HL-60/S4 (cell line): ENCODE measurements around the gene SLC26A11.
"Not testable (repeated sequence)": the region's sequence is repeated elsewhere in the genome, so short reads cannot be mapped to it uniquely, and the experiment has no call there.

ENCODE experiments used
- in situ Hi-C: fragments of 300-500 bp; cut with MboI; formaldehyde crosslinking; loops from 2 replicates; pipeline ENCODE4 v1.14.3; 2022; ENCODE audit warnings: low sequenced_read_pairs

SLC26A11 gene

DNA sequence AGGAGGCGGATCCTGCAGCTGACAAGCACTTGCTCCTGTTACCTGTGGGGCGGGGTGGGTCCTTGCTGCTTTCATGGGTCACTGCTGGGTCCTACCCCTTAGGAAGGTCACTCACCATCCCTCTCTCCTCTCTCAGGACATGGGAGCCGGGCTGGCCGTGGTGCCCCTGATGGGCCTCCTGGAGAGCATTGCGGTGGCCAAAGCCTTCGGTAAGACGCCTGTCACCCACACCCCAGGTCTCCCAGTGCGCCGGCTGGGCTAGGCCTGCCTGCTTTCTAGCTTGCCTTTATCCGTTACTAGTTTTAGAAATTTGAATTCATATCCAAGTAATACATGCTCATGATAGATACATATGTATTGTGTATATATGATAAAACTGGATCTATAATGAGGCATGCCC, 17.2 kb downstream of the SLC26A11 start:
- in situ Hi-C loops: no loop called here

DNA sequence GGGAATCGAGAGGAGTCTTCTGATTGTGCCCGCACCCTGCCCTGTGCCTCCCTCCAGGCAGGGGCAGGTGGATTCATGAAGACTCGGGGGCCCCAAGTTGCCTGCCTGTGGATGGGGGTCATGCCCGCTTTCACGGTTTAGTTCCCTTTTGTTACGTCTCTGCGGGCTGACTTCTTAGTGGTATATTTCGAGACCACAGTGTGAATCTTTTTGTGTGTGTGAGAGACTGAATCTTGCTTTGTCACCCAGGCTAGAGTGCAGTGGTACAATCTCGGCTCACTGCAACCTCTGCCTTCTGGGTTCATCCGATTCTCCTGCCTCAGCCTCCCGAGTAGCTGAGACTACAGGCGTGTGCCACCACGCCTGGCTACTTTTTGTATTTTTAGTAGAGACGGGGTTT, 22.3 kb downstream of the SLC26A11 start:
- in situ Hi-C loops: no loop called here

DNA sequence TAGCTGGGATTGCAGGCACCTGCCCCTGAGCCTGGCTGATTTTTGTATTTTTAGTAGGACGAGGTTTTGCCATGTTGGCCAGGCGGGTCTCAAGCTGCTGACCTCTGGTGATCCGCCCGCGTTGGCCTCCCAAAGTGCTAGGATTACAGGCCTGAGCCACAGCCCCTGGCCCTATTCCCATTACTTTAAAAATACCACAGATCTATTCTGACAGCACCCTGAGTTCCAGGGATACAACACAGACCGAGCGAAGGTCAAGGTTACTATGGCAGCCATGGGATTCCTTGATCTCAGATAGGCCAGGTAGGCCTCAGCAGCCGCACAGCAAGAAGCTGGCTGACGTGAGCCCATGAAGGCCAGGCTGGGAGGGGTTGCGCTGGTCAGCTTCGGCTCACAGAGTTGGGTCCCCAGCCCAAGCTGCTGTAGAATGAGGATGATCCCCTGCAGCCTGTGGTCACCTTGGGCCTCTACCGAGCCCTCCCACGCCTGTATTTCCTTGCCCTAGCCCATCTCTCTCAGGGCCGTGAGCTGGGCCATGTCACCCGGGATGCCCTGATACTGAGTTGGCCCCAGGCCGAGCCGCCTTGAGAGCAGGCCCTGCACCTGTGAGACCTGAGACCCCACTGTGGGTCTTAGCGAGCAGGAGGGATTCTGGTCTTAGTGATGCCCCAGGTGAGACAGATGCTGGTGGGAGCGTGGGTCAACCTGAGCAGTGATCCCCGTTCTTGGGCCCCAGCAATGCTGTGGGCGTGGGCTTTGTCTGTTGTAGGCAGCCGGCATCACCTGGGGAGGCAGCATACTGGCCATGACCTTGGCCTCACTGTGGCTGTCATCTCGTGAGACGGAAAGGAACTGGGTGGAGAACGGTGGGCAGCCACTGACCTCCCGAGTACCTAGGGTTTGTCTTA, 23.6 kb downstream of the SLC26A11 start:
- in situ Hi-C loops: no loop called here

DNA sequence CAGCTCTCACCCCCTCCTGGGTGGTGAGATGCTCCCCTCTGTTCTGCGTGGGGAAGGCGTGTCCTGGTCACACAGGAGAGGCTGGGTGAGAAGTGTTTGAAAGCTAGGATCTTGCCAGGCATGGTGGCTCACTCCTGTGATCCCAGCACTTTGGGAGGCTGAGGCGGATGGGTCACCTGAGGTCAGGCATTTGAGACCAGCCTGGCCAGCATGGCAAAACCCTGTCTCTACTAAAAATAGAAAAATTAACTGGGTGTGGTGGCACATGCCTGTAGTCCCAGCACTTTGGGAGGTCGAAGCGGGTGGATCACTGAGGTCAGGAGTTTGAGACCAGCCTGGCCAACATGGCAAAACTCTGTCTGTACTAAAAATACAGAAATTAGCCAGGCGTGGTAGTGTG, 24.2 kb downstream of the SLC26A11 start:
- in situ Hi-C loops: not testable (repeated sequence)

DNA sequence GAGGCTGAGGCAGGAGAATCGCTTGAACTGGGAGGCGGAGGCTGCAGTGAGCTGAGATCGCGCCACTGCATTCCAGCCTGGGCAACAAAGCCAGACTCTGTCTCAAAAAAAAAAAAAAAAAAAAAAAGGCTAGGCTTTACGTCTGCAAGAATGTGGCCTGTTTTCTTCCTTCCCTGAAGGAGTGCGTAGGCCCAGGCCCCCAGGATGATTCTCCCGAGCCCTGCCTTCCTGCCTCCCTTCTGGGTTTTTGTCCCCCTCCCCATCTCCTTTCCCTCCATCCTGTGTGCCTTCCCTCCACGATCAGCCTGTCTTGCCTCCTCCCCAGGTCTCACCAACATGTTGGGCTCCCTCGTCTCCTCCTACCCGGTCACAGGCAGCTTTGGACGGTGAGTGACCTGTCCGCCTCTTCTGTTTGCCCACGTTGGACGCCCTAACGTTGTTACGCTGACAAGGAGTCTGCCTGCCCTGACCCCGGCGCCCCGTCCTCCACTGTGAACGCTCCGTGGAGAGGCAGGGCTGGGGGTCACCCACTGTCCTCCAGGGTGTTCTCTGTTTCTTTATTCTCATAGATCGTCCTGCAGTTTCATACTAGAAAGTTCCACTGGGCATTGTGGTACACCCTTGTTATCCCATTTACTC, 24.8 kb downstream of the SLC26A11 start:
- in situ Hi-C loops: no loop called here

DNA sequence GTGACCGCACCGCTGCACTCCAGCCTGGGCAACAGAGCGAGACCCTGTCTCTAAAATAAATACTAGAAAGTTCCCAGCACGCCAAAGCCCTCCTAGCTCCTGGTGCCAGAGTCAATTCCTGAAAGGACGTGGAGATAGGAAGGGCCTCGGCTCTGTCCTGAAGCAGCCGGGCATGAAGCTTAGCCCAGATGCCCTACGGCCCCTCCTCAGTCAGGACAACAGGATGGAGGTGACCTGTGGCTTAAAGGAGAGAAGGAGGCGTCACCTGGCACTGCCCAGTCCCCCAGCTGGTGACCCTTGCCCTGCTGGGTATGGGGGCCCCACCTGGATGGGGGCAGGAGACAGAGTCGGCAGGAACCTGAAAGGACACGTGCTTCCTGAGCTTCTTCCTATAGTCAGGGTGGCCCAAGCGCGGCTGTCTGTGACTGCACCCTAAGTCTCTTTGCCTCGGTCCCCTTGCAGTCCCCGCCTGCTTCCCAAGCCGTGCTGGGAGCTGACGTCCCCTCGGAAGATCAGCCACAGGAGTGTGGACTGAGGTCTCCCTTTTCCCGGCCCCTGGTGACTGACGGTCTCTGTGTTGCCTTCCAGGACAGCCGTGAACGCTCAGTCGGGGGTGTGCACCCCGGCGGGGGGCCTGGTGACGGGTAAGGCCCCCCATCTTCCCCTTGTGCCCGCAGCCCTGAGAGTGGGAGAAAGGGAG, 25.5 kb downstream of the SLC26A11 start:
- in situ Hi-C loops: no loop called here

DNA sequence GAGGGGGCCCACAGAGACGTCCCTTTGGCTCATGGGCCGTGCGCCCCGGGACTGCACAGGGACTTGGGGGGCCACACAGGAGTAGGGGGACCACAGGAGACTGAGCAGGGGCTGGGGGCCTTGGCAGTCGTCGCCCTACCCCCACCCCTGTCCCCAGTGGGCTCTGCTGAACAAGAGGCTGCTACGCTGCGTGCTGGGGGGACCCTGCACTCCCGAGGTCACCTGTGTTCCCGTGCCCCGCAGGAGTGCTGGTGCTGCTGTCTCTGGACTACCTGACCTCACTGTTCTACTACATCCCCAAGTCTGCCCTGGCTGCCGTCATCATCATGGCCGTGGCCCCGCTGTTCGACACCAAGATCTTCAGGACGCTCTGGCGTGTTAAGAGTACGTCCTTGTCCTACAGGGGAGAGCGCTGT, 26.0 kb downstream of the SLC26A11 start:
- in situ Hi-C loops: no loop called here

DNA sequence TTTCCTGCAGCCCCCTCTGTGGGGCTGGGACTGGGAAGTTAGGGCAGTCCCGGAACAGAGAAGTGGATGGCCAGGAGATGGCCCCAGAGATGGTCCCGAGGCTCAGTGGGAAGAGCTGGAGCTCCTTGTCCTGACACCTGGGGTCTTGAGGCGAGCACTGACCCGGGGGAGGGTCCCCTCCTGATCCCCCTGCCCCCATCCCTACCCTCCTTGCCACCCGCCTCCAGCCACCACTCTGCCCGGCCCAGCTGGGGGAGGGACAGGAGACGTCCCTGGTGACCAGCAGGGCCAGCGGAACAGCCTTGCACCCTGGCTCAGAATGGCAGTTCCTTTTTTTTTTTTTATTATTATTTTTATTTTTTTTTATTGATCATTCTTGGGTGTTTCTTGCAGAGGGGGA, 26.5 kb downstream of the SLC26A11 start:
- in situ Hi-C loops: no loop called here

DNA sequence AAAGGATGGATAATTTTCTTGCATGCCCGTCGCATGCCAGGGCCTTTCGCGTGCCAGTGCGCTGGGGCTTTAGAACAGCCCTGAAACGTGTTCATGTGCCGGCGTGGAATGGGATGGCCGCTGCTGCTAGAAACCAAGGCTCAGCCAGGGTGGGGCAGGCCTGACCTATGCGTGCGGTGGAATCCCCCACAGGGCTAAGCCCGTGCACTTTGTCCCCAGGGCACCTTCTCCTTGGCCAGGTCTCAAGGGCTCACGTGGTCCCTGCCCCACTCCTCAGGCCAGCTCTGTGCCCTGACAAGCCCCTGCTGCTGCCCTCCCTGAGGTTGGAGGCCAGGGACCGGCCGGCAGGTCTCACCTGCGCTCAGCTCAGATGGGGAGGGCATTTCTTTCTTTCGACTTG, 27.3 kb downstream of the SLC26A11 start:
- in situ Hi-C loops: no loop called here

DNA sequence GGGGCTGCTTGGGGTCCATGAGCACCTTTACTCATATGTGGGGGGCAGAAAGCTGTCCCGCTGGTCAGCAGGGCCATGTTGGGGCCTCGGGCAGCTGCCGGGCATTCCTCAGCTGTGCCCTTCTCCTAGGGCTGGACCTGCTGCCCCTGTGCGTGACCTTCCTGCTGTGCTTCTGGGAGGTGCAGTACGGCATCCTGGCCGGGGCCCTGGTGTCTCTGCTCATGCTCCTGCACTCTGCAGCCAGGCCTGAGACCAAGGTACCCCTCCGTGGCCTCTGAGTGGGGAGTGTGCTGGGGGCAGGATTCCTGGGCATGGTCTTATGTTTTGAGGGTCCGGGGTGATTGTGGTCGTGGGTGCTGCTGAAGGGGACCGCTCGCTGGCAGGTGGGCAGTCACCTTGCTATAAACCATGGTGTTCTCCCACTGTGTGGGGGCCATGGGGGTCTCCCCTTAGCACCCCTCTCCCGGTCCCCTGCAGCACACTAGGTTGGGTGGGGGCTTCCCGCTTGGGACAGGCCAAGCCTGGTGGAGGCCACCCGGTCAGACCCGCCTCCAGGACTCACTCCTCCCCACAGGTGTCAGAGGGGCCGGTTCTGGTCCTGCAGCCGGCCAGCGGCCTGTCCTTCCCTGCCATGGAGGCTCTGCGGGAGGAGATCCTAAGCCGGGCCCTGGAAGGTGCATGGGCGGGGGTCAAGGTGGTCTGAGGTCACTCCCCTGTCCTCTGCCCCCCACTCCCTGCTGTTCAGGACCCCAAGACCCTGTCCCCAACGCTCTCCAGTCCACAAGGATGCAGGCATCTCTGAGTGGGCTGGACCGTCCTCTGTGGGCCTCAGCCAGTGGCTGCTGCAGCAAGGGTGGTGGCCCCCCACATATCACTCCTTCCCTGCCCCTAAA, 28.0 kb downstream of the SLC26A11 start:
- in situ Hi-C loops: no loop called here

DNA sequence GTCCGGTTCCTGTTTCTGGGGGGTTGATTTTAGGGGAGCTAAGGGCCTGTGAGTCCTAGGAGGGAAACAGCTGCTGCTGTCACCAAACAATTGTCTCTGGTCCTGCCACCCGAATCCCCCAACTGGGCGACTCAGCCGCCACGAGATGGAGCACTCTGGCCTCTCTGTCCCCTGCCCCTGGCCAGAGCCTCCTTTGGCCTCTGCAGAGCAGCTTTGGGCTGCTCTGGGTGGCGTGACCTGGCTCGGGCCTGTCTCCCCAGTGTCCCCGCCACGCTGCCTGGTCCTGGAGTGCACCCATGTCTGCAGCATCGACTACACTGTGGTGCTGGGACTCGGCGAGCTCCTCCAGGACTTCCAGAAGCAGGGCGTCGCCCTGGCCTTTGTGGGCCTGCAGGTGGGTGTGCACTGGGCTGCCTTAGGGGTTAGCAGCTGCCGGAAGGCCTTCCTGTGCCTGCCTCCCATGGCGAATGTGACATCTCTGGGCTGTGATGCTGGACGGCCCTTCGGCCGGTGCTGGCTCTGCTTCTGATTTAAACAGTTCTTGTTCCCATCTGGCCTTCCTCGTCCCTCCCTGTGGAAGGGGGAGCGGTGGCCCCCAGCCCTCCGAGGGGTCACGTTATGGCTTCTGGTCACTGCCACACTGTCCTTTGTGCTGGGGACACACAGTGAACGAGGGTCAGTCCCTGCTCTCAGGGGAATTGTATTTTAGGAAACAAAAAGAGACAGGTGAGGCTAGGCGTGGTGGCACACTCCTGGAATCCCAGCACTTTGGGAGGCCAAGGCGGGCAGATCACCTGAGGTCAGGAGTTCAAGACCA, 28.9 kb downstream of the SLC26A11 start:
- in situ Hi-C loops: no loop called here

DNA sequence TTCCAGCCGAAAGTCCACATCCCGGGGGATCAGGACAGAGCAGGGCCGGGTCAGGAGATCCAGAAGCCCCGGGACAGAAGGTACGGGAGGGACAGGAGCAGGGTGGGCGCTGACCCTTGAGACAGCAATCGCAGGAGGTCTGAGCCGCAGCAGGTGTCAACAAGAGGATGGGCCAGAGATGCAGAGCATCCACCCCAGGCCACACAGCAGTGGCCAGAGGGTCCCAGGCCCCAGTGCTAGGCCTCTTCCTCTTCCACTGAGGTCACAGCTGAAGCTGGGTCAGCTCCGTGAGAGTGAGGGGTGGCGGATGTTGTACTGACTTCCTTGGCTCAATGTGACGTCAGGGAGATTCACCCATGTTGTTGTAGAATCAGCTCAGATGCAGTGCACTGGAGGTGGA, 31.7 kb downstream of the SLC26A11 start:
- in situ Hi-C loops: no loop called here

DNA sequence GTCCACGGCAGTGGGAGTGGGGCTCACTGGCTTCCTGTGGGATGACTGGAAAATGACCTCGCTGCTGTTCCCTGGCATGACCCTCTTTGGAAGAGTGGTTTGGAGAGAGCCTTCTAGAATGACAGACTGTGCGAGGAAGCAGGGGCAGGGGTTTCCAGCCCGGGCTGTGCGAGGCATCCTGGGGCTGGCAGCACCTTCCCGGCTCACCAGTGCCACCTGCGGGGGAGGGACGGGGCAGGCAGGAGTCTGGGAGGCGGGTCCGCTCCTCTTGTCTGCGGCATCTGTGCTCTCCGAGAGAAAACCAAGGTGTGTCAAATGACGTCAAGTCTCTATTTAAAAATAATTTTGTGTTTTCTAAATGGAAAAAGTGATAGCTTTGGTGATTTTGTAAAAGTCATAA, 32.6 kb downstream of the SLC26A11 start:
- in situ Hi-C loops: no loop called here

DNA sequence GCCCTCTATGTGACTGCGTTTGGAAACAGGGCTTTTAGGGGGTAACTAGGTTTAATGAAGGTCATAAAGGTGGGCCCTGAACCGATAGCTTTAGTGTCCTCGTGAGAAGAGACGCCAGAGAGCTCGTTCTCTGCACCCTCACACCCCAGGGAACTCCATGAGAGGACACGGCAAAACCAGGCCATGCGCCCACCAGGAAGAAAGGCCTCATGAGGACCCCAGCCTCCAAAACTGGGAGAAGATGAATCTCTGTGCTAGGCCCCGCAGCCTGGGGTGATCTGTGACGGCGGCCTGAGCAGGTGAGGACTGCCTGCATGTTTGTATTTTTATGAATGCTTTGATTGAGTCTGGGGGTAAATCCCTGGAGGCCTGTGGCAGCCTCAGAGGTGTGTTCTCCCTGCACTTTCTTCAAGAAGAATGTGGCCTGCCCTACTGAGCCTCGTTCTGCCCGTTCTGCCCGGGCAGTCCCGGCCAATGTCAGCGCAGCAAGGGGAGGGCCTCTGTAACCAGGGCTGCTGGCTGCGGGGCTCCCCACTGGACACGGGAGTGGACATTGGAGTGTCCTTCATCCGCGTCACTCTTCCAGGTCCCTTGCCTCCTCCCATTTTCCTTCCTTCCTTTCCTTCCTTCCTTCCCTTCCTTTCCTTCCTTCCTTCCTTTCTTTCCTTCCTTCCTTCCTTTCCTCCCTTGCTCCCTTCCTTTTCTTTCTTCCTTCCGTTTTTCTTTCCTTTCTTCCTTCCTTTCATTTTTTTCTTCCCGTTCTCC, 33.6 kb downstream of the SLC26A11 start:
- in situ Hi-C loops: no loop called here

DNA sequence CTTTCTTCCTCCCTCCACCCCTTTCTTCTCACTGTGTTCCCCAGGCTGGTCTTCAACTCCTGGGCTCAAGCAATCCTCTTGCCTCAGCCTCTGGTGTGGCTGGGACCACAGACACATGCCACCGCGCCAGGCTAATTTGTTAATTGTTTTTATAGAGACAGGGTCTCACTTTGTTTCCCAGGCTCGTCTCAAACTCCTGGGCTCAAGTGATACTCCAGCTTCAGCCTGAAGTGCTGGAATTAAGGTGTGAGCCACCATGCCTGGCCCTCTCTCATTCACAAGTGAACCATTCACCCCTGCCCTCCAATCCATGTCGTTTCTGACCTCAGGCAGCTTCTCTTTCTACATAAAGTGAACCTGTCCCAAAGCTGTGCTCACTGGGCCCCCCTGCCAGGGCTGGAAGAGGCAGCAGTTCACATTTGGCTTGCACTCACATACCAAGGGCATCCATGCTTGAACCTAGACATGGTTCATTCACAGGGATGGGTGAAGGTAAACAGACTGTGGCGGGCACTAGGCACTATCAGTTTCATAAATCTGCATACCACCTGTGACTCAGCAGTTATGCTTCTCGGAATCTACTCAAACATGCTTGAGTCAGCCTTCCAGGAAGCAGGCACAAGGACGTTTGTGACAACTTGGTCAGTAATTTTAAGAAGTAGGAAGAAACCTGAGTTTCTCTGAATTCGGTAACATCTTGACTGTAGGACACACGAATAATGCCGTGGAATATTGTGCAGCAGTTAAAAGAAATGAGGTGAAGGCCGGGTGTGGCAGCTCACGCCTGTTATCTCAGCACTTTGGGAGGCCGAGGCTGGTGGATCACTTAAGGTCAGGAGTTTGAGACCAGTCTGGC, 34.4 kb downstream of the SLC26A11 start:
- in situ Hi-C loops: no loop called here

DNA sequence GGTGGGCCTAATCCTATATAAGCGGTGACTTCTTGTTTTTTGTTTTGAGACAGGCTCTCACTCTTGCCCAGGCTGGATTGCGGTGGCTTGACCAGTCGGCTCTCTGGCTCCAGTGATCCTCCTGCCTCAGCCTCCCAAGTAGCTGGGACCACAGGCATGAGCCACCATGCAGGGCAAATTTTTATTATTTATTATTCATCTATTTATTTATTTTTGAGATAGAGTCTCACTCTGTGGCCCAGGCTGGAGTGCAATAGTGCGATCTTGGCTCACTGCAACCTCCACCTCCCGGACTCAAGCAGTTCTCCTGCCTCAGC, 35.8 kb downstream of the SLC26A11 start:
- in situ Hi-C loops: no loop called here

DNA sequence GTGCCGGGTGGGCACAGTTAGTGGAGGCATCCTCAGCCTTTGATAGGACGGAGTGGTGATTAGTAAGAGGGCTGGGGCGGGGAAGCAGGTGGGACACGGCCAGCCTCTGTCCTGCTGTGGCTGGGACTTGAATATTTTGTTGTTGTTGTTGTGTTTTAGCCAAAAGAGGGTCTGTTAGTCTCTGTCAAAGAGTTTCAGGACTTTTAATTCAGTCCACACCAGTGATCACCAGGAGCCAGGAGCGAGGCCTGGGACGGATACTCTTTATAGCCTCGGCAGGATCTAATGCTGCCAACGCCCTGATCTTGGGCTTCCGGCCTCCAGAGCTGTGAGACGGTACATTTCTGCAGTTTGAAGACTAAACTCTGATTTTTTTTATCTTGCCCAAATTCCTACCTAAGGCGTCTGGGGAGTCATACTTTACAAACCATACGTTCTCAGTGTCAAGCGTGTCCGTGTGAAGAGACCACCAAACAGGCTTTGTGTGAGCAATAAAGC, 37.5 kb downstream of the SLC26A11 start:
- in situ Hi-C loops: no loop called here

DNA sequence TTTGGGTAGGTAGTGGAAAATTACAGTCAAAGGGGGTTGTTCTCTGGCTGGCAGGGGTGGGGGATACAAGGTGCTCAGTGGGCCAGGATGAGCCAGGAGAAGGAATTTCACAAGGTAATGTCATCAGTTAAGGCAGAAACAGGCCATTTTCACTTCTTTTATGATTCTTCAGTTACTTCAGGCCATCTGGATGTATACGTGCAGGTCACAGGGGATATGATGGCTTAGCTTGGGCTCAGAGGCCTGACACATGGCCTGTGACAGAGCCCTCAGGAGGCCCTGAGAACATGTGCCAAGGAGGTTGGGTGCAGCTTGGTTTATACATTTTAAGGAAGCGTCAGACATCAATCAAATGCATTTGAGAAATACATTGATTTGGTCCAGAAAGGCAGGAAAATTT, 38.1 kb downstream of the SLC26A11 start:
- in situ Hi-C loops: not testable (repeated sequence)
